KMS-11 (cell line): ENCODE data around the gene JAKMIP1.

Experiments used
- H2AFZ ChIP-seq: fragments of 200-600 bp; sonication (generic); 2 replicates; pipeline ENCODE4 v1.6.1; 2016; ENCODE audit warnings: antibody characterized with exemption, mixed run types, low read depth
- H3K27ac ChIP-seq: fragments of 200-600 bp; sonication (generic); 2 replicates; pipeline ENCODE4 v1.6.1; 2016; ENCODE audit warnings: mild to moderate bottlenecking, mixed run types
- H3K27me3 ChIP-seq: fragments of 200-600 bp; sonication (generic); 2 replicates; pipeline ENCODE4 v1.6.1; 2017; ENCODE audit warnings: mild to moderate bottlenecking, low read depth, mixed run types, moderate library complexity; ENCODE audit not compliant: insufficient read depth
- H3K36me3 ChIP-seq: fragments of 200-600 bp; sonication (generic); 2 replicates; pipeline ENCODE4 v1.6.1; 2017; ENCODE audit warnings: mild to moderate bottlenecking, mixed run types; ENCODE audit not compliant: insufficient read depth
- H3K4me1 ChIP-seq: fragments of 200-600 bp; sonication (generic); 2 replicates; pipeline ENCODE4 v1.6.1; 2016; ENCODE audit warnings: mild to moderate bottlenecking, low read depth, mixed run types; ENCODE audit not compliant: poor library complexity, severe bottlenecking
- H3K4me2 ChIP-seq: fragments of 200-600 bp; sonication (generic); 2 replicates; pipeline ENCODE4 v1.7.0; 2016; ENCODE audit warnings: mild to moderate bottlenecking, mixed run types
- H3K4me3 ChIP-seq: fragments of 200-600 bp; sonication (generic); IDR thresholded peaks from 2 replicates; pipeline ENCODE4 v1.6.1; 2017; ENCODE audit warnings: low read depth, low read length, mixed read lengths; ENCODE audit not compliant: insufficient read depth
- H3K79me2 ChIP-seq: fragments of 200-600 bp; sonication (generic); 2 replicates; pipeline ENCODE4 v1.6.1; 2016; ENCODE audit warnings: low read depth, mixed run types; ENCODE audit not compliant: insufficient read depth
- H3K9ac ChIP-seq: fragments of 200-600 bp; sonication (generic); 2 replicates; pipeline ENCODE4 v1.6.1; 2016; ENCODE audit warnings: mild to moderate bottlenecking, mixed run types
- H4K20me1 ChIP-seq: fragments of 200-600 bp; sonication (generic); 2 replicates; pipeline ENCODE4 v1.6.1; 2016; ENCODE audit warnings: mild to moderate bottlenecking, mixed run types; ENCODE audit not compliant: insufficient read depth
- TF ChIP-seq, protein P1 (sequence below): fragments of 200-600 bp; sonication (generic); conservative IDR thresholded peaks from 2 replicates; pipeline ENCODE4 v1.6.1; 2017; ENCODE audit warnings: low read depth, mild to moderate bottlenecking, antibody characterized with exemption, low read length, moderate library complexity, mixed read lengths

JAKMIP1 gene

DNA sequence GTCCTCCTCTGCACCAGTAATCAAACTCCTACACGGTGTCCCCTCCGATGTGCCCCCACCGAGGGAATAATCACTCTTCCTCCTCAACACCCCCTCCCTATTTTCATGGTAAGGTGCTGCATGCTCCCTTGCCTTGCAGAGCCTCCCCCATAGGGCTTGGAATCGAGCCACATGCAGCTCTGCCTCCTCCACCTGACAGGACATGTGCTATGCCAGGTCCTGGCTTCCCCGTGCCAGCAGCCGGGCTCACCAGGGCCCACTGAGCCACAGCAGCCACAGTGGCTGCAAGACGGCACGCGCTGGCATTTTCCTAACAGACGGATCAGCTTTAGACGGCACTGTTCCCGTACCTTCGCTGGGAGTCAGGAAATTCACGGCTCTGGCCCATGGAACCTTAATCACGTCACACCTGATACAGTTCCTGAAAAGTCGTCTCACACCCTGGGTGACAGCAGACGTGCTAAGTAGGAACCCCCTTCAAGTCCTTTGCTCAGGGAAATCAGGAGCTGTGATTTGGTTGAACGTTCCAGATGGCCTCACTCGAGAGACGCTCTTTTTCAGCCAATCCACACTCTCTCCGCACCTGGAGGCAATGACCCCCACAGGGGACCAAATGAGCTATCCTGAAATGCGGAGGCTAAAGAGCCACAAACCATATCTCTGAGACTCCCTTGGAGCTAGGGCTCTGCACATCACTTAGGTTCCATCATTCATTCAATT, 63.2 kb downstream of the JAKMIP1 start:
- Histone ChIP-seq H3K36me3 (no peaks in the 10 kb centered on the region), H3K9ac (no peak overlapping the region), H3K4me1 (no peaks in the 10 kb centered on the region), H3K4me3 (no peak overlapping the region), H3K27me3 (no peaks in the 10 kb centered on the region), H3K79me2 (no peaks in the 10 kb centered on the region), H4K20me1 (no peaks in the 10 kb centered on the region), H3K27ac (no peak overlapping the region), H2AFZ (no peak overlapping the region), H3K4me2 (no peak overlapping the region)
- TF ChIP-seq, protein P1, sequence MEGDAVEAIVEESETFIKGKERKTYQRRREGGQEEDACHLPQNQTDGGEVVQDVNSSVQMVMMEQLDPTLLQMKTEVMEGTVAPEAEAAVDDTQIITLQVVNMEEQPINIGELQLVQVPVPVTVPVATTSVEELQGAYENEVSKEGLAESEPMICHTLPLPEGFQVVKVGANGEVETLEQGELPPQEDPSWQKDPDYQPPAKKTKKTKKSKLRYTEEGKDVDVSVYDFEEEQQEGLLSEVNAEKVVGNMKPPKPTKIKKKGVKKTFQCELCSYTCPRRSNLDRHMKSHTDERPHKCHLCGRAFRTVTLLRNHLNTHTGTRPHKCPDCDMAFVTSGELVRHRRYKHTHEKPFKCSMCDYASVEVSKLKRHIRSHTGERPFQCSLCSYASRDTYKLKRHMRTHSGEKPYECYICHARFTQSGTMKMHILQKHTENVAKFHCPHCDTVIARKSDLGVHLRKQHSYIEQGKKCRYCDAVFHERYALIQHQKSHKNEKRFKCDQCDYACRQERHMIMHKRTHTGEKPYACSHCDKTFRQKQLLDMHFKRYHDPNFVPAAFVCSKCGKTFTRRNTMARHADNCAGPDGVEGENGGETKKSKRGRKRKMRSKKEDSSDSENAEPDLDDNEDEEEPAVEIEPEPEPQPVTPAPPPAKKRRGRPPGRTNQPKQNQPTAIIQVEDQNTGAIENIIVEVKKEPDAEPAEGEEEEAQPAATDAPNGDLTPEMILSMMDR = no peak

DNA sequence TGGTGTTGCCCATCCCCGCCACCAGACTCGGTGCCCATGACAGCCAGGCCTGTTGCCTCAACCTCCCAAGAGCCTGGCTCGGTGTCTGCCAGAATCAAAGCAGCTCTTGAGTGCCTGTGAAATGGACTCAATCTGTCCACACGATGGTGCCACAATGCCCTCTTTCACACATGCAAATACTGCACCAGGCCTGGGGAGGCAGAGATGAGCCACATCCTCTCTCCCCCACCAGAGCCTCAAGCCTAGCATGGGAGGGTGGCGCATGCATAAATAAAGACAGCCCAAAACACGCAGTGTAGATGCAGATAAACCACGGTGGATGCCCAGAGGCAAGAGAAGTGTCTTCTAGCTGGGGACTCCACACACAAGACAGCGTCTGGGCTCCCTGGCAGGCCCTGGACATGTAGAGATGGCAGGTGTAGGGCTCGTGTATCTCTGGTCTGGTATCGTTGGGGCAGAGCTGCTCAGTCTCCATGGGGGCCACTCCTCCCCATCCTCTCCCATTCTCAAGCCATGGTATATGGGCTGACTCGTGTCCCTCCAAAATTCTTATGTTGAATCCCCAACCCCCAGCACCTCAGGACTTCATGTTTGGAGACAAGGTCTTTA, 65.6 kb downstream of the JAKMIP1 start:
- Histone ChIP-seq H3K4me3 (no peak overlapping the region), H3K9ac (no peak overlapping the region), H3K36me3 (no peaks in the 10 kb centered on the region), H3K79me2 (no peaks in the 10 kb centered on the region), H3K27ac (no peak overlapping the region), H3K27me3 (no peaks in the 10 kb centered on the region), H3K4me1 (no peaks in the 10 kb centered on the region), H3K4me2 (no peak overlapping the region), H2AFZ (no peak overlapping the region), H4K20me1 (no peaks in the 10 kb centered on the region)
- TF ChIP-seq, protein P1 = peak; percentile 53

DNA sequence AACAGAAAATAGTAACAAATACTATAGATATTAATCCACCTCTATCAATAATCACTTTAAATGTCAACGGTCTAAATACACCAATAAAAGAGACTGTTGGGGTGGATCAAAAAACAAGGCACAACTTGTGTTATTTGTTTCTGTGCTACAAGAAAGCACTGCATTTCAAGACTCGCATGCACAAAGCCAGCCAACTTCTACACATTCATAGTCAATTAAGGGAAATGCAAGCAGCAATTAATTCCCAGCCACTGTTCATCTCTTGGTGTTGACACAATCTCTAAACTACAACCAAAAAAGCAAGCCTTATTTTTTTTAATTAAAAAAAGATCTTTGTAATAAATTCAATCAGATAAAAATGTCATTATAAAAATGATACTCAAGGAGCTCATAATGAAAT, 67.6 kb downstream of the JAKMIP1 start:
- no peaks in the 10 kb centered on the region for H4K20me1 ChIP-seq
- H3K4me1 ChIP-seq = no peaks in the 10 kb centered on the region
- H3K4me2 ChIP-seq = no peak overlapping the region
- H3K36me3 ChIP-seq = no peaks in the 10 kb centered on the region
- H3K27ac ChIP-seq = no peak overlapping the region
- no peaks in the 10 kb centered on the region for H3K79me2 ChIP-seq
- no peak overlapping the region for H3K4me3 ChIP-seq
- H2AFZ ChIP-seq = no peak overlapping the region
- H3K27me3 ChIP-seq = no peaks in the 10 kb centered on the region
- H3K9ac ChIP-seq = no peak overlapping the region
- TF ChIP-seq, protein P1 = no peak

DNA sequence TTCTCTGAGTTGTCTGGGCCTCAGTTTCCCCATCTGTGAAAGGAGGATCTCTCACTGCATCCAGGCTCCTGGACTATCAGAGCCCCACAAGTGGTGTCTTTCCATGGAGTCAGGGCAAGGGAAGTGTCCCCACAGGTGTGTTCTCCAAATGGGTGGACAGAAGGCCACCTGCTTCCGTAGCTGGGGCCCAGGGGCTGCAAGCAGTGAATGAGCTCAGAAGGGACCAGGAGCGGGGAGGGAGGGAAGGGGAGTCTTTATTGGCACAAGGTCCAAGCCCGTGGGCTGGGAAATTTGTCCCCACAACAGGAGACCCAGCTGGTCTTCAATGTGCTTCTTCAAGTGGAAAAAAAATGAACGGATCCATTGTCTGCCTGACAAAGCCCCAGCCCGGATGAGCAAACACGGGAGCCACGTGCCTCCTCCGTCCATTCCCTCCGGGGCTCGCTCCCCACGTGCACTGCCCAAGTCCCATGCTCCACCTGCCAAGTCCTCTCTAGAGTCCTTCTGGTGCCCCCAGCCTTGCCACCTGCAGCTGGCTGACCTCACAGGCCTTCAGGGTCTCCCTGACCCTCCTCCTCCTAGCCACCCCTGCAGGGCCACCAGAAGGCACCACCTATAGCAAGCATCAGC, 72.0 kb downstream of the JAKMIP1 start:
- Histone ChIP-seq H2AFZ (no peak overlapping the region), H3K4me2 (no peak overlapping the region), H3K9ac (no peak overlapping the region), H3K27ac (no peak overlapping the region), H3K27me3 (no peaks in the 10 kb centered on the region), H3K79me2 (no peaks in the 10 kb centered on the region), H3K4me3 (no peak overlapping the region), H3K4me1 (no peaks in the 10 kb centered on the region), H4K20me1 (no peaks in the 10 kb centered on the region), H3K36me3 (no peaks in the 10 kb centered on the region)
- TF ChIP-seq, protein P1 = no peak
